Right lobe of liver (tissue), 4 donors: ENCODE results near the gene TSNAXIP1.

Experiments used
- CTCF ChIP-seq, 4 donors: fragments of 200-600 bp in 3 of 4; fragments of 450-650 bp in 1 of 4; IDR thresholded peaks; one replicate each; pipeline versions ENCODE4 v1.5.1 to v1.8.0; 2016 to 2022; ENCODE audit warnings: antibody characterized with exemption in 4 of 4, mild to moderate bottlenecking in 2 of 4
- POLR2A ChIP-seq: fragments of 450-650 bp; IDR thresholded peaks from one replicate; pipeline ENCODE4 v1.6.1; 2017; ENCODE audit warnings: antibody characterized with exemption, mild to moderate bottlenecking
- donor health status: DM: no; HTN: no; CAD: no.
- donor health status: DM: no; HTN: no; CAD: no.
- donor health status: DM: no; HTN: yes; CAD: no.

DNA sequence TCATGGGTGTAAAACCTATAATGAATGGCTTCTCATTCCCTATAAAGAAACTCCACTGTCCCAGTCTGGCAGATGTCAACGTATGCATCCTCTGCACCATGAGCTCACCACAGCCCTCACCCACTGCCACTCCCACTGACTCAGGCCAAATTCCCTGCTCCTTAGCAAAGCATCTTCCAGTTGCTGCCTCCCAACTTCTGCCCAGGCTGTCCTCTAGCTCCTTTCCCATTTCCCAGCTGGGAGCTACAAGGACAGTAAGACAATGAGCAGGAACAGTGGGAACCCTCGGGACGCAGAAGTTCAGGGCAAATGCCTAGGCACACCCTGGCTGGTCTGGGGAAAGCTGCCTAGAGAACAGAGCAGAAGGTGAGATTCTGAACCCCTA is 26.3 kb downstream of the TSNAXIP1 start:
- no peak for TF ChIP-seq CTCF (IDR thresholded peaks at IDR 0.05)
- no peak for TF ChIP-seq POLR2A
